ENCODE results near the gene MCM6. TPM values are rescaled to one million over a fixed set of nuclear protein-coding genes. Genes with fewer than 3 reads are reported as not detected.

Gene MCM6
- polyA plus RNA-seq, 1 of the 3 experiments (the other 2 are of a cell fraction): 18.4 TPM

GRCh38 chr2:135836596-135837270 is 39.5 kb downstream of the MCM6 start, which contains the start of gene LCT:
LCT (minus strand) TSS chr2:135837184; CDS start chr2:135837169, 15 bp downstream.
- no peak within 1 kb of the TSS for H3K27ac ChIP-seq (ENCODE audit: low read depth in 2 of 2, low read length in 1 of 2)
- H3K27me3 ChIP-seq (ENCODE audit: insufficient read depth): no peaks in the 10 kb centered on the region
- ChIA-PET POLR2A (no interaction called here), CTCF (interaction anchor here (0.8 kb wide), 1 partner anchor 39 kb away, joined by 3 read pairs; no protein-coding TSS in a partner anchor)
- no peak within 1 kb of the TSS for H3K9ac ChIP-seq
- no peaks in the 10 kb centered on the region for H3K9me3 ChIP-seq
- TF ChIP-seq IRF3 (IDR thresholded peaks at IDR 0.05; ENCODE audit: low read depth, low read length): no peak
- TF ChIP-seq SIN3A (IDR thresholded peaks at IDR 0.05; ENCODE audit: borderline replicate concordance, low read depth, low read length): no peak
- H3K9me2 ChIP-seq: no peaks in the 10 kb centered on the region
- 91% methylated on average over 11 of the region's 12 CpGs for WGBS (ENCODE audit: low lambda C conversion rate)
- peaks cover 0 to 7% of the 10 kb centered on the region in 2 experiments for H3K36me3 ChIP-seq (replicated peaks in 1 of 2; ENCODE audit: control insufficient read depth in 1 of 2, insufficient read depth in 2 of 2, low read length in 1 of 2)
- no peak within 1 kb of the TSS for H2AFZ ChIP-seq (ENCODE audit: low read depth)
- no peaks in the 10 kb centered on the region for H3F3A ChIP-seq (replicated peaks; ENCODE audit: insufficient read depth)
- H4K20me1 ChIP-seq (ENCODE audit: insufficient read depth): no peaks in the 10 kb centered on the region
- H3K4me1 ChIP-seq (ENCODE audit: control insufficient read depth in 1 of 2, insufficient read depth in 2 of 2, low read depth in 1 of 2, low read length in 1 of 2): peaks cover 11 to 16% of the 10 kb centered on the region in 2 experiments; a peak in 3 of 4 replicates
- H3K4me2 ChIP-seq: no peak within 1 kb of the TSS
- no peak for DNase-seq
- no peaks in the 10 kb centered on the region for H3K79me2 ChIP-seq (ENCODE audit: insufficient read depth)
- H3K4me3 ChIP-seq (ENCODE audit: low read depth in 2 of 2, low read length in 1 of 2): no peak within 1 kb of the TSS

- H3K4me2 ChIP-seq: no peak overlapping the region
- WGBS (ENCODE audit: low lambda C conversion rate): 93% methylated on average over 6 of the region's 6 CpGs
- CTCF ChIA-PET: interaction anchor here (1.2 kb wide), 1 partner anchor 35 kb away, joined by 5 read pairs; no protein-coding TSS in a partner anchor
- no peak for DNase-seq
- H3K9ac ChIP-seq: no peak overlapping the region
- no peaks in the 10 kb centered on the region for H4K20me1 ChIP-seq (ENCODE audit: insufficient read depth)
- H3K27ac ChIP-seq (ENCODE audit: low read depth in 2 of 2, low read length in 1 of 2): no peak overlapping the region
- H3K9me3 ChIP-seq: no peaks in the 10 kb centered on the region
- H3K27me3 ChIP-seq (ENCODE audit: insufficient read depth): no peaks in the 10 kb centered on the region
- no peak overlapping the region for H3K4me3 ChIP-seq (ENCODE audit: low read depth in 2 of 2, low read length in 1 of 2)
- no peaks in the 10 kb centered on the region for H3K79me2 ChIP-seq (ENCODE audit: insufficient read depth)
- H2AFZ ChIP-seq (ENCODE audit: low read depth): no peak overlapping the region
- H3F3A ChIP-seq (replicated peaks; ENCODE audit: insufficient read depth): no peaks in the 10 kb centered on the region
- no peaks in the 10 kb centered on the region for H3K9me2 ChIP-seq
- H3K36me3 ChIP-seq (replicated peaks in 1 of 2; ENCODE audit: control insufficient read depth in 1 of 2, insufficient read depth in 2 of 2, low read length in 1 of 2): no peaks in the 10 kb centered on the region
- H3K4me1 ChIP-seq (ENCODE audit: control insufficient read depth in 1 of 2, insufficient read depth in 2 of 2, low read depth in 1 of 2, low read length in 1 of 2): no peaks in the 10 kb centered on the region
- TF ChIP-seq RXRA (IDR thresholded peaks at IDR 0.05; ENCODE audit: borderline replicate concordance, low read depth): no peak
- TF ChIP-seq MEF2A (IDR thresholded peaks at IDR 0.05; ENCODE audit: borderline replicate concordance, low read depth): no peak
- no peak for TF ChIP-seq EP300 (IDR thresholded peaks at IDR 0.05; ENCODE audit: borderline replicate concordance in 1 of 2, low read depth in 1 of 2, low read length in 1 of 2)
- TF ChIP-seq REST (IDR thresholded peaks at IDR 0.05; ENCODE audit: low read depth, low read length): no peak
- TF ChIP-seq SMC3 (IDR thresholded peaks at IDR 0.05; ENCODE audit: low read depth, low read length): no peak
- no peak for TF ChIP-seq EZH2phosphoT487 (IDR thresholded peaks at IDR 0.05; ENCODE audit: borderline replicate concordance, low read depth)
- no peak for TF ChIP-seq FOSL2 (IDR thresholded peaks at IDR 0.05; ENCODE audit: borderline replicate concordance, low read depth)
- TF ChIP-seq RAD21 (IDR thresholded peaks at IDR 0.05; ENCODE audit: low read length): no peak
- TF ChIP-seq NRF1 (IDR thresholded peaks at IDR 0.05; ENCODE audit: low read depth, low read length): no peak
- TF ChIP-seq RFX5 (IDR thresholded peaks at IDR 0.05; ENCODE audit: low read length): no peak
- TF ChIP-seq IRF3 (IDR thresholded peaks at IDR 0.05; ENCODE audit: low read depth, low read length): no peak
- no peak for TF ChIP-seq PBX3 (IDR thresholded peaks at IDR 0.05)
- POLR2A ChIA-PET: no interaction called here
Observed at GRCh38 chr2:135832891-135833290, 43.4 kb downstream of the MCM6 start.
